DOHH2 (cell line): ENCODE data around the gene RRAGD.

Experiments used
- CTCF ChIP-seq: fragments of 200-600 bp; sonication (generic); IDR thresholded peaks from one replicate; pipeline ENCODE4 v1.5.1; 2014; ENCODE audit warnings: antibody characterized with exemption, mild to moderate bottlenecking, low read depth, low read length; ENCODE audit not compliant: poor library complexity, severe bottlenecking
- EZH2phosphoT487 ChIP-seq: fragments of 200-600 bp; sonication (generic); IDR thresholded peaks from 2 replicates; pipeline ENCODE4 v1.6.1; 2017; ENCODE audit warnings: borderline replicate concordance, mild to moderate bottlenecking, antibody characterized with exemption, low read length, moderate library complexity, mixed read lengths

DNA sequence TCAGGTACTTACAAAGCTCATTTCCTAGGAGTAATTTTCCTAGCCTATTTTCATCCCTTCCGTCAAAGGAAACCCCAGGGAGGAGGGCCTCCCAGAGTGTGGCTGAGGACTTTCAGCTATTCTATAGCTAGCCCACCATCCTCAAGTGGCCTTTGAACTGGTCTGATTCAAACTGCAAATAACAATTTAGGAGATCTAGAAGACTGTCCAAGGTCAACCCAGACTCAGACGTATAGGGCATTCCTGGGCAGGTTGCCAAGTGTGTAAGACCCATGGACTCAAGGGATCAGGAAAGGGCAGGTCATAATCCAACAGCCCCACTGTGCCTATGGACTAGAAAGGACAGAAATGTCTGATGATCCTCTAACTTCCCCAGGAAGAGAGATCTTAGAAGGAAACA lies 2.1 kb upstream of the RRAGD start:
- no peak for TF ChIP-seq CTCF
- TF ChIP-seq EZH2phosphoT487, result no peak
